ENCODE data around the gene ZGLP1.
"Not testable (repeated sequence)": the region's sequence is repeated elsewhere in the genome, so short reads cannot be mapped to it uniquely, and the experiment has no call there.

Gene ZGLP1

DNA sequence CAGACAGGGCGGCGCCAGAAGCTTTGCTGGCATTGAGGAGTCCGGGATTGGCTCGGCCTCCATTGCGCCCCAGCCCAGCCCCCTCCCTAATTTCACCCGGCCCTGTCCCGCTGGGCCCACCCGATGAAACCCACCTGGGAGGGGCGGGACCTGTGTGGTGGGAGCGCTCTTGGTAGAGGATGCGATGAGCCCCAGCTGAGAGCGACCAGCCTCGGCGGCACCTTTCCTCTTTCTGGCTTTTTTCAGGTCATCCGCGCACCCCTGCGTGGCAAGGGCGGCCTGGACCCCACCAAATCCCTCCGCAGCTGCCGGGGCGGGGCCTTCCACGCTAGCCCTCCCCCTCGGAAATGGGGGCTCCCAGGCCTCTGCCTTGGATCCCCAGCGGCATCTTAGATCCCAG lies at the start of gene ZGLP1:
Gene ZGLP1, minus strand, starts transcription at position 393 of the 400 bp plus-strand sequence.
- Mint-ChIP-seq H3K27ac (no peak within 1 kb of the TSS), H3K4me3 (no peak within 1 kb of the TSS), H3K36me3 (peaks cover 7% of the 10 kb centered on the region), H3K9me3 (no peaks in the 10 kb centered on the region), H3K4me1 (peaks cover 5% of the 10 kb centered on the region)
- DNase-seq (ENCODE audit: low spot score in 2 of 2) (no peak), ATAC-seq (no peak)

GRCh38 chr19:10356431-10356830 lies 46.8 kb upstream of the ZGLP1 start:
- no peak overlapping the region for H3K27ac Mint-ChIP-seq
- H3K4me1 Mint-ChIP-seq = peaks cover 7% of the 10 kb centered on the region
- ATAC-seq = peak; percentile 29
- peaks cover 99% of the 10 kb centered on the region for H3K36me3 Mint-ChIP-seq
- H3K4me3 Mint-ChIP-seq = no peak overlapping the region
- DNase-seq (ENCODE audit: low spot score in 2 of 2) = no peak
- no peaks in the 10 kb centered on the region for H3K9me3 Mint-ChIP-seq

- Mint-ChIP-seq H3K4me1 (no peaks in the 10 kb centered on the region), H3K36me3 (peaks cover 92% of the 10 kb centered on the region), H3K27ac (no peak overlapping the region), H3K4me3 (no peak overlapping the region), H3K9me3 (no peaks in the 10 kb centered on the region)
- ATAC-seq (peak; percentile 63), DNase-seq (ENCODE audit: low spot score in 2 of 2) (peak; percentile 28 to 63)
Measured at GRCh38 chr19:10353793-10354391, 44.3 kb upstream of the ZGLP1 start.

GRCh38 chr19:10352764-10353671 lies 43.4 kb upstream of the ZGLP1 start:
- Mint-ChIP-seq H3K4me3 (no peak overlapping the region), H3K4me1 (no peaks in the 10 kb centered on the region), H3K36me3 (peaks cover 83% of the 10 kb centered on the region), H3K9me3 (no peaks in the 10 kb centered on the region), H3K27ac (no peak overlapping the region)
- ATAC-seq = peak; percentile 35
- no peak for DNase-seq (ENCODE audit: low spot score in 2 of 2)

DNA sequence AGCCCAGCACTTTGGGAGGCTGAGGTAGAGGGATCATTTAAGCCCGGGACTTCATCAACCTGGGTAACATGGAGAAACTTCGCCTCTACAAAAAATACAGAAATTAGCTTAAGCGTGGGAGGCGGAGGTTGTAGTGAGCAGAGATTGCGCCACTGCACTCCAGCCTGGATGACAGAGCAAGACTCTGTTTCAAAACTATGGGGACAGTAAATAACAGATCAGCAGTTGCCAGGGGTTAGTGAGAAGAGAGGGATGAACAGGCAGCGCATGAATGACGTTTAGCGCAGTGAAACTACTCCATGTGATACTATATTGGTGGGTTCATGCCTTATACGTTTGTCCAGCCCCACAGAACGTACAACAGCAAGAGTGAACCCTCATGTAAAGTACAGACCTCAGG lies 36.9 kb upstream of the ZGLP1 start:
- H3K36me3 Mint-ChIP-seq = peaks cover 18% of the 10 kb centered on the region
- H3K9me3 Mint-ChIP-seq = no peaks in the 10 kb centered on the region
- DNase-seq (ENCODE audit: low spot score in 2 of 2) = no peak
- H3K27ac Mint-ChIP-seq = no peak overlapping the region
- no peaks in the 10 kb centered on the region for H3K4me1 Mint-ChIP-seq
- ATAC-seq = no peak
- no peak overlapping the region for H3K4me3 Mint-ChIP-seq

- H3K4me1 Mint-ChIP-seq = peaks cover 8% of the 10 kb centered on the region
- DNase-seq (ENCODE audit: low spot score in 2 of 2) (no peak), ATAC-seq (no peak)
- H3K36me3 Mint-ChIP-seq = peaks cover under 1% of the 10 kb centered on the region
- H3K27ac Mint-ChIP-seq = no peak overlapping the region
- no peaks in the 10 kb centered on the region for H3K9me3 Mint-ChIP-seq
- H3K4me3 Mint-ChIP-seq = no peak overlapping the region
Measured at GRCh38 chr19:10344780-10345179, 35.2 kb upstream of the ZGLP1 start.

DNA sequence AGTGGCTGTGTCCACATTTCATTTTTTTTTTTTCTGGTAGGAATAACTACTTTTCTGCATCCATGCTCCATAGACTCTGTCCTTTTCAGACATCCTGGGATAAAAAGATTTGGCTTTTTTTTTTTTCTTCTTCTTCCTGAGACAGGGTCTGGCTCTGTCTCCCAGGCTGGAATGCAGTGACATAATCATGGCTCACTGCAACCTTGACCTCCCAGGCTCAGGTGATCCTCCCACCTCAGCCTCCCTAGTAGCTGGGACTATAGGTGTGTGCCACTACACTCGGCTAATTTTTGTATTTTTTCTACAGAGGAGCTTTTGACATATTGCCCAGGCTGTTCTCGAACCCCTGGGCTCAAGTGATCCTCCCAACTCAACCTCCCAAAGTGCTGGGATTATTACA lies 33.9 kb upstream of the ZGLP1 start:
- ATAC-seq (no peak), DNase-seq (ENCODE audit: low spot score in 2 of 2) (no peak)
- no peaks in the 10 kb centered on the region for H3K9me3 Mint-ChIP-seq
- no peak overlapping the region for H3K27ac Mint-ChIP-seq
- H3K4me3 Mint-ChIP-seq = no peak overlapping the region
- peaks cover 21% of the 10 kb centered on the region for H3K4me1 Mint-ChIP-seq
- H3K36me3 Mint-ChIP-seq = no peaks in the 10 kb centered on the region

DNA sequence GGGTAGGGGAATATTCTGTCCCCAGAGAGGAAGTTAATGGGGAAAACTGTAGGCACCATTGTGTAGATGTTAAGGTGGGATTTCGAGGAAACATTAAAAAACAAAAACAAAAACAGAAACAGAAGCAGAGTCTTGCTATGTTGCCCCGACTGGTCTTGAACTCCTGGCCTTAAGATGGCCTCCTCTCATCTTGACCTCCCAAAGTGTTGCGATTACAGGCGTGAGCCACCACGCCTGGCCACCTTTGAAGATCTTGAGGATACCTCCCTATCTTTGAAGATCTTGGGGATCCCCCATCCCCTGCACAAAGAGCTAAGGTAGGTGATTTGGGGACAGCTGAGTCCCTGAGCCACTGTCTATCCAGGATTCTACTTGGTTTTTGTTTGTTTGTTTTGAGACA lies 30.4 kb upstream of the ZGLP1 start:
- peaks cover 24% of the 10 kb centered on the region for H3K36me3 Mint-ChIP-seq
- peak overlapping the region; percentile 79 for H3K4me3 Mint-ChIP-seq
- H3K27ac Mint-ChIP-seq = peak overlapping the region; percentile 97
- no peaks in the 10 kb centered on the region for H3K9me3 Mint-ChIP-seq
- no peak for DNase-seq (ENCODE audit: low spot score in 2 of 2)
- H3K4me1 Mint-ChIP-seq = peaks cover 30% of the 10 kb centered on the region
- ATAC-seq = no peak

- Mint-ChIP-seq H3K9me3 (no peaks in the 10 kb centered on the region), H3K4me1 (peaks cover 31% of the 10 kb centered on the region), H3K36me3 (peaks cover 27% of the 10 kb centered on the region), H3K4me3 (peak within 1 kb of the TSS; percentile 79), H3K27ac (peak within 1 kb of the TSS; percentile 97)
- DNase-seq (ENCODE audit: low spot score in 2 of 2) = peak; percentile 51 to 85
- peak; percentile 93 for ATAC-seq
Measured at GRCh38 chr19:10339380-10339960, 29.9 kb upstream of the ZGLP1 start, which contains the start of gene ICAM3. TSS of gene ICAM3 (minus strand) at chr19:10339624. CDS start at chr19:10339614, 10 bp downstream.

DNA sequence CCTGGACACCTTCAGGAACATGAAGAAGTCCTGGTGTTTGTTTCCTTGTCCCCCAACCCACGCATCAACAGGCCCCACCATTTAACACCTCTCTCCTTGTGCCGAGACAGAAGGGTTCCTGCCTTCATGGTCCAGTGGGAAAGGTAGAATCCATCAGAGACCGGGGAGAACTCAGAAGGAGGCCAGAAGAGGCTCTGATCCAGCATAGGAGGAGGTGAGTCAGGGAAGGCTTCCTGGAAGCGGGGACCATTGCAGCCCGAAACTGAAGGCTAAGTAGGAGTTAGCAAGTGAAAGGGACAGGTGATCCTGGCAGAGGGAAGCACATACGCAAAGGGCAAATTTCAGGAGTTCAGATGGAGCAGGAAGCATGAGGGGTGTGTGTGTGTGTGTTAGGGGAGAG lies 29.3 kb upstream of the ZGLP1 start:
- DNase-seq (ENCODE audit: low spot score in 2 of 2) (peak in 1 of 2 donors; percentile 58), ATAC-seq (peak; percentile 20)
- peak overlapping the region; percentile 79 for H3K4me3 Mint-ChIP-seq
- peak overlapping the region; percentile 97 for H3K27ac Mint-ChIP-seq
- H3K36me3 Mint-ChIP-seq = peaks cover 32% of the 10 kb centered on the region
- no peaks in the 10 kb centered on the region for H3K9me3 Mint-ChIP-seq
- peaks cover 36% of the 10 kb centered on the region for H3K4me1 Mint-ChIP-seq

DNA sequence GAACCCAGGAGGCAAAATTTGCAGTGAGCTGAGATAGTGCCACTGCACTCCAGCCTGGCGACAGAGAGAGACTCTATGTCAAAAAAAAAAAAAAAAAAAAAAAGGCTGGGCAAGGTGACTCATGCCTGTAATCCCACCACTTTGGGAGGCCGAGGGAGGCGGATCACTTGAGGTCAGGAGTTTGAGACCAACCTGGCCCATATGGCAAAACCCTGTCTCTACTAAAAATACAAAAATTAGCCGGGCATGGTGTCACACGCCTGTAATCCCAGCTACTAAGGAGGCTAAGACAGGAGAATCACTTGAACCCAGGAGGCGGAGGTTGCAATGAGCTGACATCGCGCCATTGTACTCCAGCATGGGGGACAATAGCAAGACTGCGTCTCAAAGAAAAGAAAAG lies 27.1 kb upstream of the ZGLP1 start:
- ATAC-seq; H3K27ac Mint-ChIP-seq; H3K4me3 Mint-ChIP-seq; DNase-seq (ENCODE audit: low spot score in 2 of 2); H3K9me3 Mint-ChIP-seq: not testable (repeated sequence)
- peaks cover 52% of the 10 kb centered on the region for H3K4me1 Mint-ChIP-seq
- peaks cover 54% of the 10 kb centered on the region for H3K36me3 Mint-ChIP-seq

GRCh38 chr19:10335352-10335985 lies 25.9 kb upstream of the ZGLP1 start:
- Mint-ChIP-seq H3K4me1 (peaks cover 47% of the 10 kb centered on the region), H3K36me3 (peaks cover 67% of the 10 kb centered on the region), H3K9me3 (no peaks in the 10 kb centered on the region), H3K4me3 (peak overlapping the region; percentile 93), H3K27ac (no peak overlapping the region)
- DNase-seq (ENCODE audit: low spot score in 2 of 2) (no peak), ATAC-seq (no peak)

GRCh38 chr19:10334588-10335351 lies 25.2 kb upstream of the ZGLP1 start:
- peaks cover 48% of the 10 kb centered on the region for H3K4me1 Mint-ChIP-seq
- no peaks in the 10 kb centered on the region for H3K9me3 Mint-ChIP-seq
- H3K27ac Mint-ChIP-seq = no peak overlapping the region
- H3K4me3 Mint-ChIP-seq = peak overlapping the region; percentile 93
- ATAC-seq (no peak), DNase-seq (ENCODE audit: low spot score in 2 of 2) (peak; percentile 34 to 65)
- peaks cover 74% of the 10 kb centered on the region for H3K36me3 Mint-ChIP-seq

DNA sequence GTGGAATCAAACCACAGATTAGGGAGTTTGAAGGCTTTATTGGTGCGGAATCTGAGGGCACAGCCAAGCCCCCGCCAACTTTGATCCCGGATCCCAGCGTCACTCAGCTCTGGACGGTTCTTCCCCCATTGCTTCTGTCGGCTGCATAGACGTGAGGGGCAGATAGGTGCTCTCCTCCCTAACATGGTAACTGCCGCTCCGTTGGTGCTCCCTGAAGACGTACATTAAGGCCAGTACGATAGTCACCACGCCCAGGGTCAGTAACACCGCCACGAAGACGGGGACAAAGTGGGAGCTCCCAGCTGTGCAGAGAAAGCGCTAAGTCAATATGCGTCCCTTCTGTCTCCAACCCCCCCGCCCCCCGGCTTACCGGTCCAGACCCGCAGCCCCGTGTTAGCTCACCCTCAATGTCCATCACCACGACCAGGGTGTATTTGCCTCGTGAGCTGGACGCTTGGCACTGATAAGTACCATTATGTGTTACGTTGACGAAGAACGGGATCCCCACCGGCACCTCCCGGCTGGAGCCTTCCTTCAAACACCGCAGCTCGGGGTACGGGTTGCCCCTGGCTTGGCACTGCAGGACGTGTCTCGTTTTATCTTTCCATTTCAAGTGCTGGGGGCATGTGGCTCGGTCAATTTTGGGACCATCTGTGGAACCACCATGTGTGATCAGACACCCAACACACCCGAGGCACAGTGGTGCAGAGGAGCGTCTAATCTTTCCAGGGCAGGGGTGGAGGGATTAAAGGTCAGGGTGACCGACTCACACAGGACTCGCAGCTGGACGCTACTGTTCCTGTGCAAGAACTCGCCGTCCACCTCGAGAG lies 24.4 kb upstream of the ZGLP1 start:
- Mint-ChIP-seq H3K9me3 (no peaks in the 10 kb centered on the region), H3K4me1 (peaks cover 44% of the 10 kb centered on the region), H3K36me3 (peaks cover 81% of the 10 kb centered on the region), H3K4me3 (peak overlapping the region; percentile 93), H3K27ac (peak overlapping the region; percentile 97)
- DNase-seq (ENCODE audit: low spot score in 2 of 2) = no peak
- ATAC-seq = peak; percentile 4
